Fibroblast of skin of right quadriceps (primary cell): ENCODE measurements around the gene ZIC4.

Experiments used
- DNase-seq: peaks from one replicate; pipeline ENCODE4 v3.0.0-alpha.2; 2013

ZIC4 gene

GRCh38 chr3:147341727-147342126, 64.6 kb downstream of the ZIC4 start:
- no peak for DNase-seq

GRCh38 chr3:147336543-147337278, 69.6 kb downstream of the ZIC4 start:
- no peak for DNase-seq
